Hepatocyte (in vitro differentiated cells): ENCODE measurements around the gene P3H3. TPM values are rescaled to one million over a fixed set of nuclear protein-coding genes. Genes with fewer than 3 reads are reported as not detected.

Source experiments
- DNase-seq: peaks from one replicate; pipeline ENCODE4 v3.0.0-alpha.2; 2016; ENCODE audit warnings: low spot score
- H2AFZ ChIP-seq: fragments of 200-600 bp; sonication (generic); 2 replicates; pipeline ENCODE4 v1.6.0; 2016; ENCODE audit warnings: antibody characterized with exemption, mild to moderate bottlenecking
- H3K27ac ChIP-seq: fragments of 200-600 bp; sonication (generic); 2 replicates; pipeline ENCODE4 v1.5.1; 2016; ENCODE audit warnings: mild to moderate bottlenecking
- H3K27me3 ChIP-seq: fragments of 200-600 bp; sonication (generic); 2 replicates; pipeline ENCODE4 v1.6.1; 2016
- H3K36me3 ChIP-seq: fragments of 200-600 bp; sonication (generic); replicated peaks from 2 replicates; pipeline ENCODE4 v1.5.1; 2016; ENCODE audit warnings: low read depth; ENCODE audit not compliant: insufficient read depth
- H3K4me1 ChIP-seq: fragments of 200-600 bp; sonication (generic); 2 replicates; pipeline ENCODE4 v1.5.1; 2016; ENCODE audit warnings: mild to moderate bottlenecking, moderate library complexity; ENCODE audit not compliant: insufficient read depth
- H3K4me2 ChIP-seq: fragments of 200-600 bp; sonication (generic); 2 replicates; pipeline ENCODE4 v1.6.0; 2016
- H3K4me3 ChIP-seq: fragments of 200-600 bp; sonication (generic); 2 replicates; pipeline ENCODE4 v1.5.1; 2016; ENCODE audit warnings: mild to moderate bottlenecking
- H3K79me2 ChIP-seq: fragments of 200-600 bp; sonication (generic); 2 replicates; pipeline ENCODE4 v1.6.0; 2017; ENCODE audit warnings: mild to moderate bottlenecking
- H3K9me2 ChIP-seq: fragments of 200-600 bp; sonication (generic); replicated peaks from 2 replicates; pipeline ENCODE4 v1.6.0; 2017; ENCODE audit warnings: mild to moderate bottlenecking; ENCODE audit not compliant: insufficient read depth
- H3K9me3 ChIP-seq: fragments of 200-600 bp; sonication (generic); 2 replicates; pipeline ENCODE4 v1.5.1; 2016; ENCODE audit warnings: low read depth, mild to moderate bottlenecking
- H4K20me1 ChIP-seq: fragments of 200-600 bp; sonication (generic); 2 replicates; pipeline ENCODE4 v1.6.0; 2016; ENCODE audit warnings: mild to moderate bottlenecking; ENCODE audit not compliant: insufficient read depth, poor library complexity, severe bottlenecking
- CTCF ChIP-seq: fragments of 200-600 bp; sonication (generic); IDR thresholded peaks from 2 replicates; pipeline ENCODE4 v1.5.1; 2016; ENCODE audit warnings: antibody characterized with exemption, mild to moderate bottlenecking; ENCODE audit not compliant: poor library complexity
- EZH2 ChIP-seq: fragments of 200-600 bp; sonication (generic); IDR thresholded peaks from 2 replicates; pipeline ENCODE4 v1.6.1; 2016; ENCODE audit warnings: antibody characterized with exemption, mild to moderate bottlenecking, borderline replicate concordance
- EZH2phosphoT487 ChIP-seq: fragments of 200-600 bp; sonication (generic); IDR thresholded peaks from one replicate; pipeline ENCODE4 v1.6.1; 2018; ENCODE audit warnings: antibody characterized with exemption, mild to moderate bottlenecking, low read depth, moderate library complexity; ENCODE audit not compliant: unreplicated experiment, severe bottlenecking
- WGBS: methylation state at CpG from one replicate; pipeline ENCODE4 v1.1.6; 2016; ENCODE audit warnings: low lambda C conversion rate; ENCODE audit errors: missing lambda C conversion rate; 5-methylcytosine and 5-hydroxymethylcytosine counted together
- polyA plus RNA-seq: library from polyadenylated mRNA; unstranded; fragments of >200 nt; fragmentation: Nextera tagmentation; extraction: Ambion mirVana; gene quantifications from 2 replicates; pipeline ENCODE4 v1.2.1, GENCODE V29; 2016
- total RNA-seq: library from RNA; depleted of rRNA; stranded (reverse); fragments of >200 nt; gene quantifications from 2 replicates; pipeline ENCODE4 v1.2.3, GENCODE V29; 2014

Gene P3H3
- total and polyA plus RNA-seq, 2 experiments from 2014 or later: 38.1 to 38.6 TPM

DNA sequence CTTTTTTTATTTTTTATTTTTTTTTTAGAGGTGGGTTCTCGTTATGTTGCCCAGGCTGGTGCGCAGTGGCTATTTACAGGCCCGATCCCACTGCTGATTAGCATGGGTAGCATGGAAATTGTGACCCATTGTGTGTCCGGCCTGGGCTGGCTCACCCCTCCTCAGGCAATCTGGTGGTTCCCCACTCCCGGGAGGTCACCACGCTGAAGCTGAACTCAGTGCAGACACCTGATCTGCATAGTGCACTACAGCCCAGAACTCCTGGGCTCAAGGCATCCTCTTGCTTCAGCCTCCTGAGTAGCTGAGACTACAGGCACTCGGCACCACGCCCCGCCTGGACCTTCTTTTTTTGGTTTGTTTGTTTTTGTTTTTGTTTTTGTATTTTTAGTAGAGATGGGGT, 44.4 kb upstream of the P3H3 start:
- no peak overlapping the region for H3K4me2 ChIP-seq
- H3K27me3 ChIP-seq: no peaks in the 10 kb centered on the region
- no peaks in the 10 kb centered on the region for H3K9me3 ChIP-seq
- no peak for DNase-seq
- whole genome bisulfite sequencing: 92% methylated on average over 9 of the region's 9 CpGs
- TF ChIP-seq EZH2: no peak
- TF ChIP-seq EZH2phosphoT487: no peak
- TF ChIP-seq CTCF: no peak
- H3K4me3 ChIP-seq: no peak overlapping the region
- no peaks in the 10 kb centered on the region for H3K79me2 ChIP-seq
- no peaks in the 10 kb centered on the region for H3K36me3 ChIP-seq
- H3K9me2 ChIP-seq: no peaks in the 10 kb centered on the region
- H2AFZ ChIP-seq: no peak overlapping the region
- H3K27ac ChIP-seq: no peak overlapping the region
- H3K4me1 ChIP-seq: peaks cover 9% of the 10 kb centered on the region
- no peaks in the 10 kb centered on the region for H4K20me1 ChIP-seq

GRCh38 chr12:6784296-6784695, 43.9 kb upstream of the P3H3 start:
- Histone ChIP-seq H3K9me3 (no peaks in the 10 kb centered on the region), H3K79me2 (no peaks in the 10 kb centered on the region), H3K4me1 (peaks cover 6% of the 10 kb centered on the region), H3K36me3 (no peaks in the 10 kb centered on the region), H3K27me3 (no peaks in the 10 kb centered on the region), H3K4me3 (no peak overlapping the region), H3K4me2 (no peak overlapping the region), H2AFZ (no peak overlapping the region), H3K27ac (no peak overlapping the region), H3K9me2 (no peaks in the 10 kb centered on the region), H4K20me1 (no peaks in the 10 kb centered on the region)
- no peak for DNase-seq
- 72% methylated on average over 5 of the region's 5 CpGs for WGBS
- TF ChIP-seq CTCF (no peak), EZH2 (no peak), EZH2phosphoT487 (no peak)

DNA sequence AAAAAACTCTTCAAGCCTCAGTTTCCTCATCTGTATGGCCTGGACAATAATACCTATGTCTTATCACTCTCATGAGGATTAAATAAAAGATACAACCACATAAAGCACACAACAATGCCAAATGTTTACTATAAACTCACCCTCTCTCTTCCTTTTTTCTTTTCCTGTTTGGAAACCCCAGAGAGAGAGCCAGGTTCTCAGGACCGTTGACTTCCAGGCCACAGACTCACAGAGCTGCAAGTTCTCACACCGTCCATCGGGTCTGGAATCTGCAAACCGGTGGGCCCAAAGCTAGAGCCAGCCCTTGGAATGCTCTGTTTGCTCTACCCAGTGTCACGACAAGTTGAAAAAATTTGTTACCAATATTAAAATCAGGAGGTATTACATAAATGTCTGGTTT, 43.4 kb upstream of the P3H3 start:
- H3K9me2 ChIP-seq: no peaks in the 10 kb centered on the region
- no peak overlapping the region for H3K4me3 ChIP-seq
- H3K9me3 ChIP-seq: no peaks in the 10 kb centered on the region
- no peak for DNase-seq
- H4K20me1 ChIP-seq: no peaks in the 10 kb centered on the region
- H3K79me2 ChIP-seq: no peaks in the 10 kb centered on the region
- H2AFZ ChIP-seq: no peak overlapping the region
- H3K27ac ChIP-seq: no peak overlapping the region
- TF ChIP-seq EZH2phosphoT487 (no peak), EZH2 (no peak), CTCF (no peak)
- H3K27me3 ChIP-seq: no peaks in the 10 kb centered on the region
- H3K36me3 ChIP-seq: no peaks in the 10 kb centered on the region
- 77% methylated on average over 5 of the region's 5 CpGs for WGBS
- H3K4me2 ChIP-seq: no peak overlapping the region
- H3K4me1 ChIP-seq: peaks cover 4% of the 10 kb centered on the region
